GOT3 (cell line): ENCODE results near the gene MCTP2.

Experiments used
- DNase-seq: peaks from one replicate; lab custom pipeline; 2025; ENCODE audit warnings: mixed read lengths; lab: John Stamatoyannopoulos, UW

Gene MCTP2

DNA sequence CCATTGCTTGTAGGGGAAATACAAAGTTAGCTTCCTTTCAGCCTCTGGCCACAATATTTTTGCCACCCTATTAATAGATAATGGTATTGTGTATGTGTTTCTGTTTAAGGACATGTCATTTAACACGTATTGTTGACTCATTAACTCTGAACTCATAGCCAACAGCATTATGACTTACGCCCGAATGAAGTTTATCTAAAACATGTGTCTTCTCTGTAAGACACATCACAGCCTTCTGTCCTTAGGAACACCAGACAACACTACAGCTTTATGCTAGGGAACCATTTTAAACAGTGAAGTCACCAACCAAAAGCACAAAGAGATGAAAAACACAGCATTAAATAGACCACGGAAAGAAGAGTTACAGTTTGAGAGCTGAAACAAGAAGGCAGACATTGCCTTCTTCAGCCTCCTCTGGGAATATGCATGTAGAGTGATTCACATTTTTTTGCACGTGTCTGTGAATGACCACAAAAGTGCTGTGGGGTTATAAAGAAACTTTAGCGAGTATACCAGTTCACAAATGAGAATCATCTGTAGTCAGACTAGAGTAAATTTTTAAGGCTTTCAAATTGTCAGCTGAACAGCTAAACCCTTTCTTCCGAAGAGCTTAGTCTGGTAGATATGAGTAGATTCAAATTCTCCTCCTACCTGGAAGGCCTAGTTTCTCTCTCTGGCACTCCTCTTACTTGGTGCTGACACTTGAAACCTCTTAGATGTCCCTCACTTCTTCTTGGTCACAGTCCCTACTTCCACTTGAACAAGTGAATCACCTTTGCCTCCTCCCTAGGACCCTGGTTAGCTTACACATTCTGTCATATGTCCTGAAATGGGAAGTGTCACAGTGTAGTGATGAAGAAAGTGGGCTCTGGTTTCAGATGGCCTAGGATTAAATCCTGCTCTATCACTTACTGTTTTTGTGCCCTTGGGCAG, 32.2 kb downstream of the MCTP2 start:
- DNase-seq, result no peak

DNA sequence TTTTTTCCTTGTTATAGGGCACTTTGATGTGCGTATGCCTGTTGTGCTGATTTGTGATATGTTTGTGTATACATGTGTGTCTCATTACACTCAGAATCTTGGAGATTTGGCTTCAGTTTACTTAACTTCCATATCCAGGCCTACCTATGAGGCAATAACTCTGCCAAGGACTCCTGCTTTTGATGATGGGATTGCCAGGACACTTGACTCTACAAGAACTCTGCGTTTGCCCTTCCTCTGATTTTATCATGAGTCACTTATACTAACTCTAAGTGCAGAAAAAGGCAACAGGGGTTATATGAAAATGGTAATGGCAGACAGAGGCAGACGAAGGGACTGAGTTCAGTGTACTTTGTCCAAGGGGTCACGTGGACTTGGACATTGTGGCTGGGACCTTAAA, 33.6 kb downstream of the MCTP2 start:
- DNase-seq, result no peak

DNA sequence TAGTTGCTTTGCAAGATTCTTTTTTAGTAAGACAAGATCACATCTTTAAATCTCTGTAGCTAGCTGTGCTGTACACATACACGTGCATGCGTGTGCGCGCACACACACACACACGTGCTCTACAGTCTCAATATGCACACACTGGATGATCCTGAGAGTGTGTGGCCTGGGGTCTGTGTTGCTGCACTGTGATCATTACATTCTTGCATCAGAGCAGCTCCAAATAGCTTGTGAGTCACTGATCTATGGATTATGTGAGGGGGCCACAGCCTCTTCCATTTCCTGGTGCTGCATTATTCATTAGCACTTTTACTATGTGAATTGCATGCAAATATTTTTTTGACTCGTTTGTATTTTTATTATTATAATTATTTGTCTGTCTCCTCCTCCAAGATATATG, 34.6 kb downstream of the MCTP2 start:
- no peak for DNase-seq

DNA sequence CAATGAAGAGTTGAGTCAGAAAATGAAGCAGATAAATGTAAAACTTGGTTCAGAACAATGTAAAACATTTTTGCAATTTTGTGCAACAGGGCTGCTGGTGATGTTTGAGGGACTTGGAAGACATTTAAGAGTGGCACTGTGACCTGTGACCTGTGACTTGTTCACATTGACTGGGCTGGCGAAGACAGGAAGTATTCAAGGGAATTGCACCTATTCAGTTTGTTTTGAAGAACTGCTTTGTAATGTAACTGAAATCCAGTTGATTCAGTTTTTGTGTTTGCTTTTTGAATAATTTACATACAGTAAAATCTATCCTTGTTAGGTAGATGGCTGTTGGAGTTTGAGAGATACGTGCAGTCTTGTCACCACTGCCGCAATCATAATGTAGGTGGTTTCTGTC, 35.4 kb downstream of the MCTP2 start:
- no peak for DNase-seq

DNA sequence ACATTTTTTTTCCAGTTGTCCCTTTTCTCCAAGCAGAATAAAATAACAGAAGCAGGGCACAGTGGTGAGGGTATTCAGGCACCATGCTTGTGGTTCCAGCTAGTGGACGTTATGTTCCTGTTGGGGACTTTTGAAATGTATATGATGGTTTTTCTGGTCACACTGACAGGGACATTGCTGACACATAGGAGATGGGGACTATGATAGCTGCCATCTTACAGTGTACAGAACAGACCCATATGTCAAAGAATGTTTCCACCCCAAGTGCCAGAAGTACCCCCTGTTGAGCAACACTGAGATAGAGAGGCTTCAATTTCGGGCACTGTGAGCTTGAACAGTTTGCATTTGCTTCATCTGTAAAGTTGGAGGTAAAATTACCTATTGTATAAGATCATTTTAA, 38.6 kb downstream of the MCTP2 start:
- DNase-seq, result no peak

DNA sequence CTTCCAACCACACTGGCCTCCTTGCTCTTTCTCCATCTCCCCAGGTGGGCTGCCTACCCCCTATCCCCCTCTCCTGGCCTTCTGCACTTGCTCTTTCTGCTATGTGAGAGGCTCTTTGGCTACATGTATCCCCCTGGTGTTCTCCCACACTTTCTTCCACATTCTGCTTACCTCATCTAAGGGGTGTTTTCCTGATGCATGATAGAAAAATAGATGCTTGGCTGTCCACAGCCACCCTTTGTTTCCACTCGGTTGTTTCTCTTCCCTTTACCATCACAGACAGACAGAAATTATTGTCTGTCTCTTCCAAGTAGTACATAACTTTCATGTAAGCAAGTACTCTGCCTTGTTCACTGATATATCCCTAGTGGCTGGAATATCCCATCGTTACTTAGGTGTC, 39.2 kb downstream of the MCTP2 start:
- DNase-seq, result no peak

DNA sequence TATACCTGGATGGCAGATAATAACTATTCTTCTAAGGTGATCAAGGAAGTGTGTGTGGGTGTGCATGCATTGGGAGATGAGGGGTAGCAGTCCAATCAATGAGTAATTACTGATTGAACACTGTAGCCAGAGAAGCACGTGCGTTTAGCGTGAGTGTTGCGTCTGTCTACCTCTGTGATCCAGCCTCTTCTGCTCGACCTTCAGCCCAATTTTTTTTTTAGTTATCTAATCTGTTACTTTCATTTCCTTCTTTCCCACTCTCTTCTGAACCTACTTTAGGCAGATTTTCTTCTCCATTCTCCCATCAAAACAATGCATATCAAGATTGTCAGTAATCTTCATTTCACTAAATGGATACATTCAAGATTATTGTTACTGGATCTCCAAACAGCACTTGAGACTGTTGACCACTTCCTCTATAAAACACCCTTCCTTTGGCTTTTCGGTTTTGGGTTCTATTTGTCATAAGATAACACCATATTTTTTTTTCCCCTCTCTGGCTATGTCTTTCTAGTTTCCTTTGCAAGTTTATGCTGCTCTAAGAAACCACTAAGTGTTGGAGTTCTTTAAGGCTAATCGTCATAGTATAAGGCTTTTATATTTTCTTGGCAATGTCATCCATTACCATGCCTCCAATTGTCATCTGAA, 41.0 kb downstream of the MCTP2 start:
- DNase-seq, result no peak

DNA sequence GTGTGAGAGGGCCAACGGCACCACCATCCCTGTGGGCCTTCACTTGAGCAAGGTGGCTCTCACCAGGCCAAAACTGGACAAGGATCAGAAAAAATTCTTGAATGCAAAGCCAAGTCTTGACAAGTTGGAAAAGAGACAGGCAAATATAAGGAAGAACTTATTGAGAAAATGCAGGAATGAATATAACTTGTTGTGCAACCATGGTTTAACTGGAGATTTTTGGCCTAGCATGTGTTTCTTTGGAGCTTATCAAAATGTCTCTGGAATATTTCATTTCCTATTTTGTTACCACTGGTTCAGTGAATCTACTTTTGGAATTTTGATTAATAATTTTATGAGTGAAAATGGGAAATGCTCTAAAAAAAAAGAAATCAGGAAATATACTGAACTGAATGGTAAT, 42.5 kb downstream of the MCTP2 start:
- DNase-seq, result no peak

DNA sequence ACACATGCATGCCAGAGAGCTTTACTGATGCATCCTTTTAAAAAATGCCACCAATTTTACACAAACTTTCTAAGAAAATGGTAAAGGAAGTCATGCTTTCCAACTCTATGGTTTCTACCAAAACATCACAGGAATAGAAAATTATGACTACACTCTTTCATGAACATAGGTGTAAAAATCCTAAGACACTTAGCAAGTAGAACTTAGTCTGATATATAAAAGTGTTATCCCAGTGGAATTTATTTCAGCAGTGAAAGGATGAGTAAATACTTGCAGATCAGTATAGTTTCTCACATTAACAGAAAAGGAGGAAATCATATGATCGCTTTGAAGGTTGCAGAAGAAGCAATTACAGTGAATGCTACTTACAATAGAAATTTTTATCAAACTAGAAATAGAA, 43.4 kb downstream of the MCTP2 start:
- DNase-seq, result no peak

DNA sequence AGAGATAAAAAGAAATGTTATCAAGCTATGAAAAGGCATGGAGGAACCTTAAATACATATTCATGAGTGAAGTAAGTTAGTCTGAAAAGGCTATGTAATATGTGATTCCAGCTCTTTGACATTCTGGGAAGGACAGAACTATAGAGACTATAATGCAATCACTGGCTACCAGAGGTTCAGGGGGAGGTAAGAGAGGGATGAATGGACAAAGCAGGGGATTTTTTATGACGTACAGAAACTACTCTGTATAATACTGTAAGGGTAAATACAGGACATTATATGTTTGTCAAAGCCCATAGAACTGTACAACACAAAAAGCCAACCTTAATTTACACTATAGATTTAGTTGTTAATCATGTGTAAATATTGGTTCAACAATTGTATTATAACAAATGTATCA, 46.1 kb downstream of the MCTP2 start:
- no peak for DNase-seq

DNA sequence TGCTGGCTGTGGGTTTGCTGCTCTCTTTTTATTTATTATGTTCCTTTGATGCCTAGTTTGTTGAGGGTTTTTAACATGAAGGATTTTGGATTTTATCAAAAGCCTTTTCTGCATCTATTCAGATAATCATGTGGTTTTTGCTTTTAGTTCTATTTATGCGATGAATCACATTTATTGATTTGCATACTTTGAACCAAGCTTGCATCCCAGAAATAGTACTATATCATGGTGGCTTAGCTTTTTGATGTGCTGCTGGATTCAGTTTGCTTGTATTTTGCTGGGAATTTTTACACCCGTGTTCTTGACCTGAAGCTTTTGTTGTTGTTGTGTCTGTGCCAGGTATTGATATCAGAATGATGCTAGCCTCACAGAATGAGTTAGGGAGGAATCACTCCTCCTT, 48.4 kb downstream of the MCTP2 start:
- no peak for DNase-seq

DNA sequence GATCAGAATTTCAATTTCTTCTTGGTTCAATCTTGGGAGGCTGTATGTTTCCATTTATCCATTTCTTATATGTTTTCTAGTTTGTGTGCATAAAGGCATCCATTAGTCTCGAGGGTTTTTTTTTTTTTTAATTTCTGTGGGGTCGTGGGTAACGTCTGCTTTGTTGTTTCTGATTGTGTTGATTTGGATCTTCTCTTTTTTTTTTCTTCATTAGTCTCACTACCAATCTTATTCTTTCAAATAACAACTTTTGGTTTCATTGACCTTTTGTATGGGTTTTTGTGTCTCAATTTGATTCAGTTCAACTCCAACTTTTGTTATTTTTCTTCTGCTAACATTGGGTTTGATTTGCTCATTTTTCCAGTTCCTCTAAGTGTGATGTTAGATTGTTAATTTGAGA, 48.9 kb downstream of the MCTP2 start:
- DNase-seq, result no peak

DNA sequence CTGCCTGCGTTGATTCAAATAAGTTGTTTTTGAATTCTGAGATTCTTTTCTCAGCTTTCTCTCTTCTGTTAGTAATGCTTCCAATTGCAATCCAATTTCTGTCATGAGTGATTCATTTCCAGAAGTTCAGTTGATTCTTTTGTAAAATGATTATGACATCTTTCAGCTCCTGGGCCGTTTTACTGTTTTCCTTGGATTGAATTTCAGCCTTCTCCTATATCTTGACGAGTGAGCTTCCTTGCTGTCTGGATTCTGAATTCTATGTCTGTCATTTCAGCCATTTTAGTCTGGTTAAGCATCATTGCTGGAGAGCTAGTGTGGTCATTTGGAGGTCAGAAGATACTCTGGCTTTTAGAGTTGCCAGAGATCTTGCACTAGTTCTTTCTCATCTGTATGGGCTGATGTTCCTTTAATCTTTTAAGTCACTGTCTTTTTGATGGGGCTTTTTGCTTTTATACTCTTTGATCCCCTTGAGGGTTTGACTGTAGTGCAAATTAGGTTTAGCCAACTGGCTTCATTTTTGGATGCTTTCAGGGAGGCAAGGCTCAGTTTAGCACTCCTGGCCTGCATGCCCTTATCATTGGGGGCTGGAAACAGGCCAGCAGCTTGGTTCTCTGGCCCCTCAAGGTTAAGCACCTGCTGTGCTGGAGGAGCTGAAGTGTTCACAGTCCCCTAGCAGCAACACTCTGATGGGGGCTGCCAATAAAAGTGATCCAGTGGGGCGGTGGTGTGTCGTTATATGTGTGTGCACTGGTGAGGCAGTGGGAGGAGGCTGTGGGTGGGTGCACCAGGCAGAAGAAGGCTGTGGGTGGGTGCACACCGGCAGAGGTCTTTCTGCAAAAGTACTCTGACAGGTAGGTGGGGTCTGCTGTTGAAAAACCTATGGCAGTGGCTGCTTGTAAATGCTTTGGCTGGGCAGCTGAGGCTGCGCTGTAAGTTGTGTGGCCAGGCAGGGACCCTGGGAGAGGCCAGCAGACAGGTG, 51.2 kb downstream of the MCTP2 start:
- no peak for DNase-seq

DNA sequence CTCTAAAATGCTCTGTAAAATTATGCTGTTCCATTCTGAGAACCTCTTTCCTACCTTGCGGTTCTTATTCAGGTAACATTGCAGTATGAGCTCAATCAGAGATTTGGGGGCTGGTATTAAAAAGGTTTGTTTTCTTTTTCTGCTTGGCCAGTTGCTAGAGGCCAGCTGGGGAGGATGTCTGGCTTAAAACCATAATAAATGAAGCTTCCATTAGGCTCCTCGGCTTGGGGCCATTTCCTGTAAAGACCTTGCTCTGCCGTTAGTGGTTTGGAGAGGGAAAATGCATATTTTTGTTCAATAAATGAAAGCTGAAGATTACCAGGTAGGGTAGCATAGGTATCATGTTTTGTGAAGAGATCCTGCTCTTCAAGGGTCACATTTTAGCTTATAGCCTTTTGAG, 55.2 kb downstream of the MCTP2 start:
- DNase-seq, result no peak

DNA sequence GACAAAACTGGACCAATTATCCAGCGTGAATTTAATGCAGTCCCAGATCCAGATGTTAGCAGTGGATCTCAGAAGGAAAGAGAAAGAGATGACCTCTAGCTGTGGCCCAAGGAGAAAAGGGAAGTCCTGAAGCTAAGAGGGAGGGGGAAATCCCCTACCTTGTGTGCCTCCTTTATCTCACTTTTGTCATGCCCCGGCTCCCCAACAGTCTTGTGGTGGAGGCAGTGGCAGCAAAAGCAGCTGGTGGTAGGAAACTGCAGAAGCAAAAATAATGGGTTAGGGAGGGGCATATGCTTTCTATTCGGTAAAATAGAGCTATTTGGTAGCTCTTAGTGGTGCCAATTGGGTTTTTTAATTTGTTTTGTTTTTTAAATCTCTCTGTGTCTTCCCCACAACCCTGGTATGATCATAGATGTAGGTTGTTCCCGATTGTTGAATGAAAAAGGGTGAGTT, 56.5 kb downstream of the MCTP2 start:
- no peak for DNase-seq

DNA sequence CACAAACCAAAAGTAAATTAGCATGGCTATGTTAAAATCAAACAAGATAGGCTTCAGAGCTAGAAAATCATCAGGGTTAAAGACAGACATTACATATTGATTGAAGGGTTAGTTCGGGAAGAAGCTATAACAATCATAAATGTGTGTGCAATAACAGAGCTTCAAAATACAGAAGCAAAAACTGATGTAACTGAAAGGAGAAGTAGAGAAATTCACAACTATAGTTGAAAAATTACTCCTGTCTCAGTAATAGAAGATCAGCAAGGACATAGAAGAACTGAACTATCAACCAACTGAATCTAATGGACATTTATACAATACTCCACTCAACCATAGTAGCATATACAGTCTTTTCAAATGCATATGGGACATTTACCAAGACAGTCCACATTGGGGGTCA, 59.4 kb downstream of the MCTP2 start:
- no peak for DNase-seq

DNA sequence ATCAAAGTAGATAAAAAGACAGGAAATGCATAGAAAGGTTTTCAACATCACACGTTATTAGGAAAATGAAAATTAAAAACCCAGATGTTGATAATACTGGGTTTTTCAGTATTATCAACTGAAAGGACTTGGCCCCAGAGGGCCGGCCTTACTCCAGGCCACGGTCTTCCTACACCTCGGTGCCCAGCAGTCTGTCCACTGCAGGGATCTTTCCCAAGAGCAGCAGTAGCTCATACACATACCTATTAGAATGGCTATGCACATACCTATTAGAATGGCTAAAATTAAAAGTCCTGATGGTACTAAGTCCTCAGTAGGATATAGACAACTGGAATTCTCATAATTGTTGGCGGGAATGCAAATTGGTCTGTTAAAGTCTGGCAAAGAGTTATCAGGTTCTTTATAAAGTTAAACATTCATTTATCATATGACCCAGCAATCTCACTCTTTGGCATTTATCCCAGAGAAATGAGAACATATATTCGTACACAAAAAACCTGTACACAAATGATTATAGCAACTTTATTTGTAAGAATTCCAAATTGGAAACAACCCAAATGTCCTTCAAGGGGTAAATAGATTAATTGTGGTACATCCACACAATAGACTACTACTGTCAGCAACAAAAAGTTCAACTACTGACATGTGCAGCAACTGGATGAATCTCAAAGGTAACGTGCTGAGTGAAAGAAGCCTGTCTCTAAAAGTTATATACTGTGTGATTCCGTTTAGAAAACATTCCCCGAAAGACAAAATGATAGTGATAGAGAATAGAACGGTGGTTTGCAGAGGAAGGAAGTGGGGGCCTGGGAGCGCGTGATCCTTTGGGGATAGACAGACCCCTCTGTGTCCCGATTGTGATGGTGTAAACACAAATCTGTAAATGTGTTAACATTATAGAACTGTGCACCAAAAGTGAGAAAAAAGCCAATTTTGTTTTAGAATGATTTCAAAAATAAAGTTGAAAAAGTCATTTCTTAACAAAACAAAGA, 62.3 kb downstream of the MCTP2 start:
- no peak for DNase-seq

DNA sequence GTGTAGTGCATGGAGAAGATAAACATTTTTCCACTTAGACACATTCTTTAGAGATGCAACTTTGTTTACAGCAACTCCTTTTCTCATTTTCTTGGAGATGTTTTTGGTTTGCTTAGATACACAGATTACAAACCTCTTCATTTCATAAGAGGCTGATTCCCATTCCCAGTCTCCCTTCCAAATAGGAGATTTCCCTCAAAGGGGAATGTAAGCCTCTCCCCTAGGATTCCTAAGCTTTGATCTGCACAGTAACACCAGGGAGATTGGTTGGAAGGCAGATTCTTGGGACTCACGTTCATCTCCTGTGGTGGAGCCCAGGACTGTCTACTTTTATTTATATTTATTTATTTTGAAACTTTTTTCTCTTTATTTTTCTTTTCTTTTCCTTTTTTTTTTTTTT, 63.2 kb downstream of the MCTP2 start:
- no peak for DNase-seq

DNA sequence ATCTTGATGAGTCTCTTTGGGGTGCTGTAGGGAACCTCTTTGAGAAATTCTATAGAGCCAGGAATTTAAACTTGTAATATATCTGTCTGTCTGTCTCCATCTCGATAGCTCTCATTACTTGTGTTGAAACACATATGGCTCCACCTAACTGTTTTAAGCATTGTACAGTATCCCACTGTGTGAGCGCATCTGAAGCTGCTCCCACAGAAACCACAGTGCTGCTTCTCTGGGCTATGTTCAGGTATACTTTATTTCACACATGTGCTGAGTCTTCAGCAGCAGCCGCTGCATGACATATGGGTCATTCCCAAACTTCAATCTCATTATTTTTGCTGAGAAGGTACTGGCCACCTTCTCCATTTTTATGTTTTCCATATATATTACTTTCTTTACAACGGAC, 63.9 kb downstream of the MCTP2 start:
- DNase-seq, result no peak

DNA sequence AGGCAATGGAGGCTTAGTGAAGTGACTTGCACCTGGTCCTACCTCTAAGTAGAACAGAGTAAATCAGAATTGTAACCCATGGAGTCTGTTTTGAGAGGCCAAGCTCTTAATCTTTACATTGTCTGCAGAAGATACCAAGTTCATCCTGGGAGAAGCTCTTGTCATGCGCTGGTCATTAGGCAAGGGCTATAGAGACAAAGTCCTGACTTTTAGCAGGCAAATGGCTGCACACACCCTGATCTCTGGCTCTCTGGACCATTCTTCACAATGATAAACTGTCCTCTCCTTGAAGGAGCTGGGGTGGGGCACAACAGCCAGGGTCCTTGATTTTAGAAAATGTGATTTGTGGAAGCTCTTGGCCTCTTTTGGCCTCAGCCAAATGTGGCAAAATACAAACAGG, 65.4 kb downstream of the MCTP2 start:
- DNase-seq, result no peak

DNA sequence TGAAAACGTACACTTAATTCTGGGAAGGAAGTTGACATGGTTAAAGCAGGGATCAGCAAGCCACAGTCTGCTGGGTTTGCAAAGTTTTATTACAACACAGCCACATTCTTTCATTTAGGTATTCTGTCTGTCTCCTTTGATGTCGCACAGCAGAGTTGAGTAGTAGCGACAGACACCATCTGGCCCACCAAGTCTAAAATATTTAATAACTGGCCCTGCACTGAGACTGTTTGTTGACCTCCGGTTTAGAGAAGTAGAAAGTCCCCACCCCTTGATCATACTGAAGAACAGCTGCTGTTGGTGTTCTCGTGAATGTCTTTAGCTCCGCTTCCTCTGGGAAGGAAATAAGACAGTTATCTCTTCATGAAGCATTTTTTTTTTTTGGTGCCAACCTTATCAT, 66.2 kb downstream of the MCTP2 start:
- DNase-seq, result no peak
